Fibroblast of lung (primary cell): ENCODE data around the gene BCAS3.

Experiments used
- CTCF ChIP-seq, 2 donors: IDR thresholded peaks in 1 of 2; conservative IDR thresholded peaks in 1 of 2; 1 replicate in 1 of 2; 2 replicates in 1 of 2; pipeline ENCODE4 v1.5.1; 2011 to 2012; ENCODE audit warnings: low read length in 2 of 2, control low read depth in 1 of 2, inconsistent platforms in 1 of 2, low read depth in 1 of 2, mild to moderate bottlenecking in 1 of 2
- EZH2 ChIP-seq: IDR thresholded peaks from 2 replicates; pipeline ENCODE4 v1.5.1; 2012; ENCODE audit warnings: low read length, control low read depth, mild to moderate bottlenecking; ENCODE audit errors: missing control alignments

GRCh38 chr17:61188081-61188480 lies 510.4 kb downstream of the BCAS3 start:
- TF ChIP-seq CTCF (conservative IDR thresholded peaks at IDR 0.05 in 1 of 2, IDR thresholded peaks at IDR 0.05 in 1 of 2; ENCODE audit: low read depth in 1 of 2, low read length in 2 of 2) (no peak), EZH2 (no peak)
